Measurements from ENCODE around the gene IPO8. TPM values are rescaled to one million over a fixed set of nuclear protein-coding genes. Genes with fewer than 3 reads are reported as not detected.

Gene IPO8
- total and polyA plus RNA-seq, 2 donors (not counting 3 experiments of a cell fraction or from before 2014, with no cell fraction given), result 7.2 to 52.5 TPM

- peaks cover 0 to 3% of the 10 kb centered on the region in 2 experiments for H3K36me3 ChIP-seq (ENCODE audit: control insufficient read depth in 2 of 2, extremely low read depth in 1 of 2, insufficient read depth in 2 of 2, low read length in 2 of 2)
- H3K4me1 ChIP-seq (ENCODE audit: control insufficient read depth, extremely low read depth, insufficient read depth, low read length), result no peaks in the 10 kb centered on the region
- no peaks in the 10 kb centered on the region for H3K9me1 ChIP-seq (replicated peaks; ENCODE audit: control insufficient read depth, extremely low read depth, insufficient read depth, low read length)
- no peaks in the 10 kb centered on the region for H3K79me2 ChIP-seq (ENCODE audit: control insufficient read depth, insufficient read depth, low read length)
- ChIA-PET POLR2A (no interaction called here), CTCF (no interaction called here)
- no TSS peak for BruUV-seq (replicated peaks)
- no peak overlapping the region for H3K4me3 ChIP-seq (replicated peaks in 1 of 3; ENCODE audit: insufficient read depth in 1 of 3, low read depth in 1 of 3, low read length in 3 of 3)
- intact Hi-C loops (cut with micrococcal nuclease) (no loop called here), dilution Hi-C loops (cut with MboI; ENCODE audit: extremely low pct_ligation_motif_present, low sequenced_read_pairs) (no loop called here)
- no peaks in the 10 kb centered on the region for H3K27me3 ChIP-seq (ENCODE audit: control insufficient read depth in 2 of 2, insufficient read depth in 2 of 2, low read length in 2 of 2)
- H4K20me1 ChIP-seq (replicated peaks; ENCODE audit: control insufficient read depth, extremely low read depth, insufficient read depth, low read length), result no peaks in the 10 kb centered on the region
- H3K27ac ChIP-seq (ENCODE audit: insufficient read depth, low read depth, low read length), result no peak overlapping the region
- no peak for TF ChIP-seq MAX (IDR thresholded peaks at IDR 0.05; ENCODE audit: insufficient read depth, insufficient read length)
- FAIRE-seq, result no peak
- H3K9me3 ChIP-seq (replicated peaks; ENCODE audit: control insufficient read depth, insufficient read depth, low read length), result no peaks in the 10 kb centered on the region
- no peak overlapping the region for H3K4me2 ChIP-seq (ENCODE audit: insufficient read depth, low read length)
- no peak overlapping the region for H2AFZ ChIP-seq (ENCODE audit: low read depth, low read length)
- no peak for DNase-seq (ENCODE audit: low read depth, low spot score)
- H3K9ac ChIP-seq (replicated peaks; ENCODE audit: extremely low read depth, insufficient read depth, low read length), result no peak overlapping the region
Observed at GRCh38 chr12:30652034-30652696, 43.5 kb downstream of the IPO8 start.

- ChIA-PET CTCF (no interaction called here), POLR2A (no interaction called here)
- intact Hi-C loops (cut with micrococcal nuclease) (no loop called here), dilution Hi-C loops (cut with MboI; ENCODE audit: extremely low pct_ligation_motif_present, low sequenced_read_pairs) (no loop called here)
- Histone ChIP-seq H4K20me1 (replicated peaks; ENCODE audit: control insufficient read depth, extremely low read depth, insufficient read depth, low read length) (no peaks in the 10 kb centered on the region), H3K27me3 (ENCODE audit: control insufficient read depth in 2 of 2, insufficient read depth in 2 of 2, low read length in 2 of 2) (no peaks in the 10 kb centered on the region), H3K4me1 (ENCODE audit: control insufficient read depth, extremely low read depth, insufficient read depth, low read length) (no peaks in the 10 kb centered on the region), H3K36me3 (ENCODE audit: control insufficient read depth in 2 of 2, extremely low read depth in 1 of 2, insufficient read depth in 2 of 2, low read length in 2 of 2) (no peaks in the 10 kb centered on the region), H3K9ac (replicated peaks; ENCODE audit: extremely low read depth, insufficient read depth, low read length) (no peak overlapping the region), H3K9me3 (replicated peaks; ENCODE audit: control insufficient read depth, insufficient read depth, low read length) (no peaks in the 10 kb centered on the region), H3K27ac (ENCODE audit: insufficient read depth, low read depth, low read length) (no peak overlapping the region), H3K9me1 (replicated peaks; ENCODE audit: control insufficient read depth, extremely low read depth, insufficient read depth, low read length) (no peaks in the 10 kb centered on the region), H3K4me3 (replicated peaks in 1 of 3; ENCODE audit: insufficient read depth in 1 of 3, low read depth in 1 of 3, low read length in 3 of 3) (no peak overlapping the region), H3K79me2 (ENCODE audit: control insufficient read depth, insufficient read depth, low read length) (no peaks in the 10 kb centered on the region), H2AFZ (ENCODE audit: low read depth, low read length) (no peak overlapping the region), H3K4me2 (ENCODE audit: insufficient read depth, low read length) (no peak overlapping the region)
- TF ChIP-seq GATA2 (IDR thresholded peaks at IDR 0.05; ENCODE audit: insufficient read depth, insufficient read length, low read depth, low read length) (no peak), FOS (IDR thresholded peaks at IDR 0.05; ENCODE audit: borderline replicate concordance, insufficient read depth, low read length) (no peak), EZH2 (IDR thresholded peaks at IDR 0.05; ENCODE audit: borderline replicate concordance, low read depth, low read length, severe bottlenecking) (no peak), MAX (IDR thresholded peaks at IDR 0.05; ENCODE audit: insufficient read depth, insufficient read length) (no peak), POLR2AphosphoS5 (IDR thresholded peaks at IDR 0.05; ENCODE audit: insufficient read depth, low read depth, low read length) (no peak), MYC (IDR thresholded peaks at IDR 0.05; ENCODE audit: low read depth, low read length) (no peak), CTCF (IDR thresholded peaks at IDR 0.05; ENCODE audit: extremely low read depth in 1 of 2, insufficient read depth in 1 of 2, low read depth in 1 of 2, low read length in 2 of 2) (no peak), POLR2A (IDR thresholded peaks at IDR 0.05; ENCODE audit: low read depth, low read length) (no peak), JUN (IDR thresholded peaks at IDR 0.05; ENCODE audit: borderline replicate concordance, insufficient read depth, insufficient read length, low read depth) (no peak)
- no TSS peak for BruUV-seq (replicated peaks)
- peak; percentile 77 for DNase-seq (ENCODE audit: low read depth, low spot score)
- no peak for FAIRE-seq
Observed at GRCh38 chr12:30646821-30647220, 48.8 kb downstream of the IPO8 start.
